Mammary epithelial cell (primary cell): ENCODE measurements around the gene PRKN.

Experiments
- CTCF ChIP-seq, 2 donors: IDR thresholded peaks in 1 of 2; conservative IDR thresholded peaks in 1 of 2; 2 replicates each; pipeline ENCODE4 v1.5.1; 2011 to 2012; ENCODE audit warnings: inconsistent platforms in 2 of 2, low read length in 2 of 2, mild to moderate bottlenecking in 2 of 2, control low read depth in 1 of 2, low read depth in 1 of 2; ENCODE audit not compliant: insufficient read depth in 1 of 2; ENCODE audit errors: extremely low read depth in 1 of 2
- EZH2 ChIP-seq: IDR thresholded peaks from 2 replicates; pipeline ENCODE4 v1.6.1; 2012; ENCODE audit warnings: low read length, inconsistent platforms, borderline replicate concordance

DNA sequence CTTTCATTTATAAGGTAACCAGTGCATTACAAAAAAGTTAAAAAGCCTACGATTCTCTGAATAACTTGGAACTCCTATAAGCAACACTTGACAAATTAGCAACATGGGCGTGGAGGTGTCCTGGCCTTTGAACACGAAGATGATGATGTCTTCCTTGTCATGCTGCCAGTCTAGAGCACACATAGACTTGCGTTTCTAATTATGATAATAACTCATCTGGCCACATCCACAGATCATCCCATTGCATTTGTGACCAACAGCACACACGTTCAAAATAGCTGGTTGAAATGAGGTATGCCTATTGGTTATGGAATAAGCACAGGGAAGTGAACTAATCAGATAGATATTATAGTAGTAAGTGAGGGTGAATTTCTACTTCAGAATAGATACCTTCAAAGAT, 608.9 kb downstream of the PRKN start:
- TF ChIP-seq CTCF (conservative IDR thresholded peaks at IDR 0.05 in 1 of 2, IDR thresholded peaks at IDR 0.05 in 1 of 2; ENCODE audit: extremely low read depth in 1 of 2, insufficient read depth in 1 of 2, low read depth in 1 of 2, low read length in 2 of 2) (no peak), EZH2 (no peak)
